ENCODE results near the gene CNTN6.

DNA sequence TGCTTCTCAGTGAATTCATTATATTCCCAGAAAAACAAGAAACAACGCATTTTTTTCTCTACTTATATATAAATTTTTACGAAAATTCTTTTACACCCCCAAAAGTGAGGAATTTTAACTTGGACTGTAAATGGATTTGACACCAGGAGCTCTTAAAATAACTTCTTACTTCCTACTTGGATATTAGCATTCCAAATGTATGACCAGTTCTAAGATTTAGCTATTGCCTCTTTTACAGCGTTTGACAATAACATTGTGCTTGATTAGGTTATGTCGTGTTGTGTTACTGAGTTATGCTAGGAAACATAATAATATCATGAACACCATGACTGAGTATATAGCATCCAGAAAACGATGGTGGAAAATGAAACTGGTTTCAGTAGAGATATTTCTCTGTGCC, 177.0 kb downstream of the CNTN6 start:
- no peak for TF ChIP-seq POLR2AphosphoS5 (IDR thresholded peaks at IDR 0.05; ENCODE audit: insufficient read depth in 1 of 2, low read depth in 1 of 2)
- TF ChIP-seq, protein P1, sequence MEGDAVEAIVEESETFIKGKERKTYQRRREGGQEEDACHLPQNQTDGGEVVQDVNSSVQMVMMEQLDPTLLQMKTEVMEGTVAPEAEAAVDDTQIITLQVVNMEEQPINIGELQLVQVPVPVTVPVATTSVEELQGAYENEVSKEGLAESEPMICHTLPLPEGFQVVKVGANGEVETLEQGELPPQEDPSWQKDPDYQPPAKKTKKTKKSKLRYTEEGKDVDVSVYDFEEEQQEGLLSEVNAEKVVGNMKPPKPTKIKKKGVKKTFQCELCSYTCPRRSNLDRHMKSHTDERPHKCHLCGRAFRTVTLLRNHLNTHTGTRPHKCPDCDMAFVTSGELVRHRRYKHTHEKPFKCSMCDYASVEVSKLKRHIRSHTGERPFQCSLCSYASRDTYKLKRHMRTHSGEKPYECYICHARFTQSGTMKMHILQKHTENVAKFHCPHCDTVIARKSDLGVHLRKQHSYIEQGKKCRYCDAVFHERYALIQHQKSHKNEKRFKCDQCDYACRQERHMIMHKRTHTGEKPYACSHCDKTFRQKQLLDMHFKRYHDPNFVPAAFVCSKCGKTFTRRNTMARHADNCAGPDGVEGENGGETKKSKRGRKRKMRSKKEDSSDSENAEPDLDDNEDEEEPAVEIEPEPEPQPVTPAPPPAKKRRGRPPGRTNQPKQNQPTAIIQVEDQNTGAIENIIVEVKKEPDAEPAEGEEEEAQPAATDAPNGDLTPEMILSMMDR (IDR thresholded peaks at IDR 0.05), result no peak

Data from vagina (tissue), 2 donors.